HG03521 (cell line): ENCODE data around the gene SEC14L3.

Experiments used
- ATAC-seq: cut with Tn5 transposase; IDR thresholded peaks from one replicate; pipeline ENCODE4 v1.9.1; 2021; ENCODE audit warnings: mild to moderate bottlenecking, moderate library complexity; ENCODE audit not compliant: unreplicated experiment

The SEC14L3 gene

DNA sequence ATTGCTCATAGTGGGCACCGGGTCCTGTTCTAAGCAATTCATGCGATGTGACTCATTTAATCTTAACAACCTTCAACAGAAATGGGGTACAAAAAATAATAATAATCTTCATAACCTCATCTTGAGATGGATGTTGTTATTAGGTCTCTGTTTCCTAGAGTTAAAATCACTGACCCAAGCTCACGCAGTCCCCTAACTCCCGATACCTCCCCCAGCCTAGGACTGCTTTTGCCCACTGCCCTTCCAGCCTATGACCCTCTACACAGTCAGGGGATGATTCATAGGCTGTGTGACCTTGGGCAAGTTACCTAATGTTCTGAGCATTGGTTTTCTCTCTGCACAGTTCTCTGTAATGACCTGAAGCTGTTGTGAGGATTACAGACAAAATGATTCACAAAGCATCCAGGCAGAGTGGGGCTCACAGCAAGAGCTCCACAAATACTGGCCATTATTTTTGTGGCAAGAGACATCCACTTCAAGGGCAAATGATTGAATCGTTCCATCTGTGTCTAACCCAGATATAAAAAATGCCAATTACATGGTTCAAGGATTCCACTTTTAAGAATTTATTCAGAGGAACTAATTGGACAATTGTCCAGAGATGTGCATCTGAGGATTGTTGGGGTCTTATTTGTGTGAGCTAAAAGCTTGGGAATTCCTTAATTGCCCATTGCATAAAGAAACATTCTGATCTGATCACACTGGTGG, 26.2 kb downstream of the SEC14L3 start:
- ATAC-seq, result no peak

DNA sequence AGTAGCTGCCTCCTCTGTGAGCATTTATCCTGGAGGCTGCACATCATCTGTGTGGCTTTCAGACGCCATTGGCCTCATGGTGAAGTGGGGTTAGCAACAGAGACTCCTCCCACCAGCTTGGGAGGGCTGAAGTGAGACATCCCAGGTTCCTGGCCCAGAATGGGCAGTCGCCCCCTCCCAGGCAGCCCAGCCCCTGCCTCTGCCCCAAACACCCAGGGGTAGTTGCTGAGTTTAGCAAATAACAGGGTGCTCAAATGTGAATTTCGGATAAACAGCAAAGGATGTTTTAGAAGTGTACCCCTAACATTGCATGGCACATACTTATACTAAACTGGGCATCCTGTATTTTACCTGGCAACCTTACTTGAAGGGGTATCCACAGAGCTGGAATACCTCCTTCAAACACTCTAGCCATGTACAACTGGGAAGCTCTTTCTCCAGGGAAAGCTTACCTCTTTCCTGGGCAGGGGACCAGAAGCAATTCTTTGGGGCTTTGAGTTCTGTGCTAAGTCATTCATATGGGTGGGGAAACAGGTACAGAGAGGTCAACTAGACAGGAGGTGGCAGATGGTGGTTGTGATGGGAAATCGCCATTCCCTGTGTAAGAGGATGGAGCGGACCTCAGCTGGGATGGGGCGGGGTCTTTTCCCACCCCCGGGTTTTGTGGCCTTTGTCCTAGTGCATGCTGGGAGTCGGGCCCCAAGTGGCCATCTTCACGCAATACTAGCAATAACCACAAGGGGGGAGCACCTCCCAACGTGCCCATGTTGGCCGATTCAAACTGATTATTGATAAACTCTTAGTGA, 27.0 kb downstream of the SEC14L3 start:
- no peak for ATAC-seq

DNA sequence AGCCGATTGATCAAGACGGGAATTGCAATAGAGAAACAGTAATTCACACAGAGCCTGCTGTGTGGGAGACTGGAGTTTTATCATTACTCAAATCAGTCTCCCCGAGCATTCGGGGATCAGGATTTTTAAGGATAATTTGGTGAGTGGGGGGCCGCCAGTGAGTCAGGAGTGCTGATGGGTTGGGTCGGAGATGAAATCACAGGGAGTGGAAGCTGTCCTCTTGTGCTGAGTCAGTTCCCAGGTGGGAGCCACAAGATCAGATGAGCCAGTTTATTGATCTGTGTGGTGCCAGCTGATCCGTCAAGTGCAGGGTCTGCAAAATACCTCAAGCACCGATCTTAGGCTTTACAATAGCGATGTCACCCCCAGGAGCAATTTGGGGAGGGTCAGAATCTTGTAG, 30.7 kb downstream of the SEC14L3 start:
- no peak for ATAC-seq

DNA sequence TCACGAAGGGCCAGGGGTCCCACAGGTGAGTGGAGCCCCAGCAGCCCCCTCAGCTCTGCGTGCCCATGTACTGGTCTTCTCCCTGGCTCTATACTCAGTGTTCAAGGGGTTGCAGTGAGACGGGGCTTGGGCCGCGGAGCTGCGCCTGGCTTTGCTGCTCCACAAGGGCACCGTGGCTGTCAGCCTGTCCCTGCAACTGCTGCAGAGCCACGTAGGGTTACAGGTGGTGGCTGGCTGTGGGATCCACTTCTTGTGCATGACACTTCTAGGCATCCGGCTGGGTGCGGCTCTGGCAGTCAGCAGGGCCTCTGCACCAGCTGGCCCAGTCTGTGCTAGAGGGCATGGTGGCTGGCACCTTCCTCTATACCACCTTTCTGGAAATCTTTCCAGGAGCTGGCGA, 32.0 kb downstream of the SEC14L3 start:
- no peak for ATAC-seq

DNA sequence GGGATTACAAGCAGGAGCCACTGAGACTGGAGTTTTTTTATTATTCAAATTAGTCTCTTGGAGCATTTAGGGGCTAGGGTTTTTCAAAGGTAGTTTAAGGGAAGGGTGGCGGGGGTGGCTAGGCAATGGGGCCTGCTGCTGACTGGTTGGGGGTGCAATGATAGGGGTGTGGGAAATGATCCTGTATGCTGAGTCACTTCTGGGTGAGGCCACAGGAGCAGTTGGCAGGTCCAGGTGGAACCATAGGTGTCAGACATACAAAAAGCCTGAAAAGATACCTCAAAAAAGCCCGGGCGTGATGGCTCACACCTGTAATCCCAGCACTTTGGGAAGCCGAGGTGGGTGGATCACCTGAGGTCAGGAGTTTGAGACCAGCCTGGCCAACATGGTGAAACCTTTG, 32.6 kb downstream of the SEC14L3 start:
- ATAC-seq, result no peak

DNA sequence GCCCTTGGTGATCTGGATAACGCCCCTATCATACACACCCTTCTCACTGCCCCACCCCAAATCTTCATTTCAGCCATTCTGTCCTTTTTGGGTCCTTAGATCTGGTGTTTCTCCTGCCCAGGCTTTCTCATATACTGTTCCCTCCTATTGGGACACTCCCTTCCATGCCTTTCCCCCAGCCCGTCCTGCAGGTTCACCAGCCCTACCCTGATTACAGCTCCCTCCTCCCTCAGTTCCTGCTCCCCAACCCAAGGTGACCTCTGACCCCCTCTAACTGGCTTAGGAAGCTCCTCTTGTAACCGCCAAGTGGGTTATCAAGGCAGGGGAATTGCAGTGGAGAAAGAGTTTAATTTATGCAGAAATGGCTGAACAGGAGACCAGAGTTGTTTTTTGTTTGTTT, 33.3 kb downstream of the SEC14L3 start:
- no peak for ATAC-seq

DNA sequence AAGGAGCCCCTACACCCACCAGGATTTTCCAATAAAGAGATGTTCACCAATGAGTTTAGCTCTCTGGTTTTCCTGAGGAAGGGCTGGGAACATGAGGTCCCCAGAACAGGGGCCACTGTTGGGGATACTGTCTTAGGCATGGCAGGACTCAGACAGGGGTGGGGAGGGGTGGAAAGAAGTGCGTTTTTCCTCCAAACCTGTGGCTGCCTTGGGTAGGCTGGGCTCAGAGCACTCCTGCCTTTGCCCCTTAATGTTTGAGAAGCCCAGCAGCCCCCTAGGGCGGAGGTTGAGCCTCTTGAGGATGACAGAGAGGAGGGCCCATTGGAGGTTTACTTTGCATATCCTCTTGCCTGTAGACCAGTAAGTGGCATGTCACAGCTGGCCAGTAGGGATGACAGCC, 35.6 kb downstream of the SEC14L3 start:
- no peak for ATAC-seq

DNA sequence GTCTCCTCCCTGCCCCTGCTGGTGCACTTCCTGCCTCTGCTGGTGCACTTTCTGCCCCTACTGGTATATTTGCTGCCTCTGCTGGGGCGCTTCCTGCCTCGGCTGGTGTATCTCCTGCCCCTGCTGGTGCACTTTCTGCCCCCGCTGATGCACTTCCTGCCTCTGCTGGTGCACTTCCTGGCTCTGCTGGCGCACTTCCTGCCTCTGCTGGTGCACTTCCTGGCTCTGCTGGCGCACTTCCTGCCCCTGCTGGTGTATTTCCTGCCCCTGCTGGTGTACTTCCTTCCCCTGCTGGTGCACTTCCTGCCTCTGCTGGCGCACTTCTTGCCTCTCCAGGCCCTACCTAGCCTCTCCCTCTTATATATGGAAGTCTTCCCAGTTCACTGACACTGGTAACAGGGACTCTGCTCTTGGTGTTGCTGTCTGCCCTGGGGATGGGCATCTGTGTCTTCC, 36.1 kb downstream of the SEC14L3 start:
- no peak for ATAC-seq

DNA sequence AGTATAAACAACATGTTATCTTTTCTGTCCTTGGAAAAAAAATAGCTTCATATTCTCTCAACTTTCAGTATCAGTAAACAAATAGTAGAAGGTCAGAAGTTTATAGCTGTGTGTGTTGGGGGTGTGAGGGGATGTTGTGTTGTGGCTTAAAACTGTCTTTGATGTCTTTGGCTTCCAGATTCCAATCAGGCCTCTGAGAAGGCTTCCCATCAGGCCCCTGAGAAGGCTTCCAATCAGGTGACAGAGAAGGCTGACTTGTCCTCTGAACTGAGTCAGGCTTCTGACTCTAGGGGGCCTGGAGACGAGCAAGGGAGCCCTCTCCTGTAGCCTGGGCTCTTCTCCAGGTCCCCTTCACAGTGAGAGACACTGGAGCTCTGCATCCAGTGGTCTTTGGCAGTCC, 37.0 kb downstream of the SEC14L3 start:
- no peak for ATAC-seq

DNA sequence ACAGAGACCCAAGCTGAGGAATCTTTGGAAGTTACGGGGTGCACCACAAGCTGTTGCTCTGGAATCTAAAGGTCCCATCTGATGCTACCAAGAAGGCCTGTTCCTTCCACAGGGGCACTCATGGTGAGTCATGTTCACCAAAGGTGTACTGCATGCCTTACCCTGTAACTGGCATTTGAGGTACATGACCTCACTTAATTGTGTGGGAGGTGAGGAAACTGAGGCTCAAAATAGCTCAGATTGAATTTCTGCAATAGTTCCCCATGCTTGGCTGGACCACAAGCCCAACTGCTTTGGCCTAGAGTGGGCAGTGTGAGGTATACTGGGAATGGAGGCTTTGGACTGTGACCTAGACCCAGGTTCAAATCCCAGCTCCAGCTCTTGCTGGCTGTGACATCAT, 38.0 kb downstream of the SEC14L3 start:
- ATAC-seq, result no peak

DNA sequence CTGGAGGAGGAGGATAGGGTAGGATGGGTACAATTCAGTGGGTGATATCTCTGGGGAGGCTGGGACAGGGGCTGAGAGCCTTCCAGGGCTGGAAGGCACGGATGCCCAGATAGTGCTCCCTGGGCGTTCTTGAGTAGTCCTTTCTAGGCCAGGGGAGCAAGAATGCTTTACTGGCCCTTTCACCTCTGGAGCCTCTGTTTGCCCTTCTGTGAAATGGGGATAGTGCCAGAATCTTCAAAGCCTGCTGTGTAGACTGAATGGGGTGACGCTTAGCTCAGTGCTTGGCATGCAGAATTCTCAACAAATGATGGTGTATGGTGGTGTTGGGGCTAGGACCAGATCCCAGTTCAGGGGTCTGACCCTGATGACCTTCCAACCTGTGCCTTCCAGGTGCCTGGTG, 38.6 kb downstream of the SEC14L3 start:
- ATAC-seq, result no peak

DNA sequence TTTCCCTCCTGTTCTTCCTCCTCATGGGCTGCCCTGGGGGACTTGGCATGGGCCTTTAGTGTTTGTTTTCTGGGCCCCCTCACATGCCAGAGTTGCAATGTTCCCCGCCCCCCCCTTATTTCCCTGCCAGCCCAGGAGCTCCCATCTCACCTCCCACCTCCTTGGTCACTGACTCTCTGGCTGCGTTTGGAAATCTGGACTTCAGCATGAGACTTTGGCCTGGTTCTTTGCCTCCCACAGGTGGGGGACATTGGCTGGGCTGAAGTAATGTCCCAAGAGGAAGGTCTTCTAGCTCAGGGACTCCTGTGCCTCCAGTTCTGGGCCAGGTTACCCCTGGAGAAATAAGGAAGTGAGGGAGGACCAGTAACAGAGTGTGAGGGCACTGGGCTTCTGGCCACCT, 39.3 kb downstream of the SEC14L3 start:
- no peak for ATAC-seq

DNA sequence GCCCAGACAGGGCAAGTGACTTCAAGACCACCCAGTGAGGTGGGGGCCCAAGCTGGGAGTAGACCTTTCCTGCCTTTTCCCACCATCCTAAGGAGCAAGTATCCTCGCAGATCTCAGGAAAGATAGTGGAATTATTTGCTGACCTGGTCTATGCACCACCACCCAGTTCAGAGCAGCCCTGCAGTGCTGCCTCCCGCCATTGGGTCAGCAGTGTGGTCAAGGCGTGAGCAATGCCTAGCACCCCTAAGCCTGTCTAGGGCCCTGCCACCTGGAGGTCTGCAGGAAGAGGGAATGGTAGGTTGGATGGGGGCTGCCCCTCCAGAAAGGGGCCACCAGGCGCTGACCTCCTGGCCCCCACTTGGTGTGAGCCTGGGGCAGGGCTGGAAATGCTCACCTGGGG, 39.7 kb downstream of the SEC14L3 start:
- ATAC-seq, result no peak

DNA sequence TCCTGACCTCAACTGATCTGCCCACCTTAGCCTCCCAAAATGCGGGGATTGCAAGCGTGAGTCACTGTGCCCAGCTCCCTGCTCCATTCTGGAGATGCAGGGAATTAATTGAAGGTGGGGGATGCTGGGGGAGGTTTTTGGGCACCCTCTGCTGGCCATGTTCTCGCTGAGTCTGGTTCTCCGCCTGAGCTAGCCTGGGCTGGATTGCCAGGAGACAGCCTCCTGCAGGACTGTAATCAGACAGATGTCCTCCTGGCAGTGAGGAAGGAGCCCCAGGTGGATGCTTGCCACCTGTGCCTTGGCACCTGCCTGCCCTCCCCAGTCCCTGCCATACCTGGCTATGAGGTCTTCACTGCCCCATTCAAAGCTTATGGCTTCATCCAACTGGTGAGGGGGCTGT, 40.9 kb downstream of the SEC14L3 start:
- no peak for ATAC-seq

DNA sequence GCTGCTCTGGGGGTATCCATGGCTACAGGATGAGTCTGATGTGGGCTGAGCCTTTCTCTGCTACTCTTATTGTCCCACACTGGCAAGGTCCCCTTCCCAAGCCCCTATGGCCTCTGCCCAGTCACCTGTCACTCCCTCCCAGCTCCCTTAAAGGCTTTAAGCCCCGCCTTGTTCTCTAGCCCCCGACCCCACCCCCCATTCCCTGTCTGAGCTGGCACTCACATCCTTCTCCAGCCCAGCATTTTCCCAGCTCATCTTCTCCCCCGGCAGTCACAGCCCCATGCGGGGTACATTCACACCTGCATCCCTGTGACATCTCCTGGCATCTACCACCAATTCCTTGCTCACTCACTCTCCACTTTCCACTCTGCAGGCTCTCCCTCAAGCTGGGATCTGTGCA, 41.9 kb downstream of the SEC14L3 start:
- ATAC-seq, result no peak

DNA sequence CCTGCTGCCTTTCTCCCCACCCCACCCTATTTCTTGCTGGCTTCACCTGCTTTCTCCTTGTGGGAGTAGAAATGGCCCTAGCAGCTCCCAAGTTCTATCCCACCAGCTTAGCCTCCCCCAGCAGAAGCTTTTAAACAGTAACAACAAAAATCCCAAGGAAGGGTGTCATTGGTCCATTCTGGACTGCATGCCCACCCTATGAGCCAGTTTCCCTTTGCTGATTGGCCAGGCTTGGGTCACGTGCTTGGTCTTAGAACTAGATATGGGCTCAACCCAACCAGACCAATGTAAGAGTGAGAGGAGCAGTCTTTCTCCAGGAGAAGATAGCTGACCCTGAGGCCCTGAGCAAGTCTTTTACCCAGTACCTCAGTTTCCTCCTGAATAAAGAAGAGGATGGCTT, 43.9 kb downstream of the SEC14L3 start:
- ATAC-seq, result no peak

DNA sequence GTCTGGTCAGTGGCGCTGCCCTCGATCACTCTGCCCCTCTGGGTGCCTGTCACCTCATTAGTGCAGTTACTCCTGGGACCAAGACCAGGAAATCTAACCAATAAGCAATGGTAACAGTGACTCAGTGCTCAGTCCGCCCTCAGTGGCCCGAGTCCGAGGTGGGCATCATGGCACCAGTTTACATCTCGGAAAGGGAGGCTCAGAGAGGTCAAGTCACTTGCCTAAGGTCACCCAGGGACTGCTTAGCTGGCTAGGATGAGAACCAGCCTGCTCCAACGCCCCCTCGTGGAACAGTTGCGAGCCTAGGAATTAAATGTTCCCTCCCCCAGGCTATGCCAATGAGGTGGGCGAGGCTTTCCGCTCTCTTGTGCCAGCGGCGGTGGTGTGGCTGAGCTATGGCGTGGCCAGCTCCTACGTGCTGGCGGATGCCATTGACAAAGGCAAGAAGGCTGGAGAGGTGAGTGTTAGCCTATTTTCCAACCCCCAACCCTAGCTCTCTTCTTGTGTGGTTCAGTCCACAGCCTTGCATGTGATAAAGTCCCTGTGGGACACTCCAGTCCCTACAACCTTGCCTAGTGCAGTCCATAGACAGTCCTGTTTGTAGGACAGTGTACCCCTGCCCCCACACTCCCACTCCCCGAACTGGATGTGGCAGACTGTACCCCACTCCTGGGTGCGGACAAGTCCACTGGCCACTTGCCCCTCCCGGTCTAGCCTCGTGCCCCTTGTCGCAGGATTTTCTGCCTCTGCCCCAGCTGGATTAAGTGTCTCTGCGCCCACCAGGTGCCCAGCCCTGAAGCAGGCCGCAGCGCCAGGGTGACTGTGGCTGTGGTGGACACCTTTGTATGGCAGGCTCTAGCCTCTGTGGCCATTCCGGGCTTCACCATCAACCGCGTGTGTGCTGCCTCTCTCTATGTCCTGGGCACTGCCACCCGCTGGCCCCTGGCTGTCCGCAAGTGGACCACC, 45.1 kb downstream of the SEC14L3 start:
- no peak for ATAC-seq

DNA sequence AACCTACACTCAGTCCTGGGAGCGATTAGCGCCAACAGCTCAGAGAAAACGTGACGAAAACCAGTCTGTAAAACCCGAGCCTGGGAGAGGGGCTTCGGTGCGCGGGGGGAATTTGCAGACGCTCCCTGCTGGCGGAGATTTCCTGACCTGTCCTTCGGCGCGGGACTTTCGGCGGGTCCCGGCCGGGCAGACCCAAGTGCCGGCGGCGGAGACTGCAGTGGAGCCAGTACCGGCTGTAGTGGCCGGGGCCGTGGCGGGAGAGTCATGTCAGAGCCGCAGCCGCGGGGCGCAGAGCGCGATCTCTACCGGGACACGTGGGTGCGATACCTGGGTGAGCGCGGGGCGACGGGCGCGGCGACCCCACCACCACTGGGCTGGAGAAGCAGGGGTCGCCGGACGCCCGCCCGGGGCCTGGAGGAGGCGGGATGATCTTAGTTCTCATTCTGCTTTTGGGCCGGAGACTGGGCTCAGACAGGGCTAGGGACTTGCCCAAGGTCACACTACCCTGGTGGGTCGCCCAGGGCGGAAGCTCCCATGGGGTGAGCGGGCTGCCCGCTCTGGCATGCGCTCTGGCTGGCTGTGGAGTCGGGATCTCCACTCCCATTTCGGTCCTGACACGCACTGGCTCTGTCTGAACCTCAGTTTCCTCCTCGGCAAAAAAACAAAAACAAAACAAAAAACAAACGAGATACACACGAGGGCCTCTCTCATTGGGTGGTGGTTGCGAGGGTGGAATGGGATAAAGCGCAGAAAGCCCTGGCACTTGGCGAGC, 46.0 kb downstream of the SEC14L3 start, which contains the start of gene MTFP1:
Gene MTFP1 (plus strand): TSS at position 153 of the 772 bp plus-strand sequence. CDS start 112 bp downstream, at position 265.
- no peak for ATAC-seq

DNA sequence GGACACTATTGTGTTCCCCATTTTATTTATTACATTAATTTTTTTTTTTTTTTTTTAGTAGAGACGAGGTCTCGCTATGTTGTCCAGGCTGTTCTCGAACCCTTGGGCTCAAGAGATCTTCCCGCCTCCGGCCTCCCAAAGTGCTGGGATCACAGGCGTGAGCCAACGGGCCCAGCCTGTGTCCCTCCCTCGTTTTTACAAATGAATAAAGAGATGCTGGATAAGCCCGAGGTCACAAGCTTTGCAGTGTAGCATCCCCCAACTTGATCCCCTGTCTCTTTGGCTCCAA, 46.5 kb downstream of the SEC14L3 start:
- ATAC-seq, result no peak

DNA sequence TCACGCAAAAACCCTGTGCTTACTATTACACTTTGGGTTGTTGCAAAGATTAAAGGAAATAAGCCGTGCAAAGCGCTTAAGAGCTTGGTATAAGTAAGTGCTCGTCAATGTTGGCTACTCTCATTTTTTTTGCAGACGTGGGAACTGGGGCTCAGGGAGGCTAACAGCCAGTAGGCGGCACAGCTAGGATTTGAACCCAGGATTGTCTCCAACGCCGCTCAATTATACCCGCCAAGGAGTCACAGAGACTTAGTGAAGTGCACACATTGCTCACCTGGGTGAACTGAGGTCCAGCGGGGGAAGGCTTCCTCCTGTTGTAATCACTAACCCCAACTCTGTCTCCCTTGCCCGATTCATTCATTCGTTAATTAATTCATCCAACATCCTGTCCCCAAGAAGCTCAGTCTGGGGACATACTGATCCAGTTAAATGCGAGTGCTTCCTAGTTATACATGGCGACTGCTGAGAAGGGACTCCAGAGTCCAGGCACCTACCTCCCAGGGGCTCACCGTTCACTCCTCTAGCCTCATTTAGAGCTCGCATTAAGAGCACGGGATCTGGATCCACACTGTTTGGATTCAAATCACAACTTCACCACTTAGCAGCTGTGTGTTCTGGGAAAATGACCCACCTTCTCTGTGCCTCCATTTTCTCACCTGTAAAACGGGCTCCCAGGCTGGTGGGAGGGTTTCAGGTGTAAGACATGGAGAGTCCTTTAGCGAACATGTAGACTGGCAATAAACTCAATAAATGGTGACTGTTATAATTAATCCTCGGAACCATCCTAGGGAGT, 47.1 kb downstream of the SEC14L3 start:
- ATAC-seq, result no peak
